T-helper 1 cell treated with Interleukin-12 subunit alpha and Interleukin-12 subunit beta and Interleukin-4 antibody, amounts not matched to agents 30 ng/mL and 1 ng/mL, for 36 hours (primary cell): ENCODE results near the gene RAP1A. TPM values are rescaled to one million over a fixed set of nuclear protein-coding genes. Genes with fewer than 3 reads are reported as not detected.

Experiments
- intact Hi-C: fragments of 100-400 bp; cut with micrococcal nuclease; formaldehyde crosslinking; loops from one replicate; pipeline ENCODE4 v1.15.1; 2024
- total RNA-seq: library from RNA; stranded (reverse); gene quantifications from 2 replicates; pipeline ENCODE4 v1.2.3, GENCODE V29; 2022

The RAP1A gene
- total RNA-seq, 1 donor from 2014 or later: 242 TPM

- intact Hi-C loops: loop anchor here (1.0 to 2.0 kb wide), 4 partner anchors 32 to 299 kb away; partner anchors contain the start of genes ATP5PB and WDR77
Measured at GRCh38 chr1:111747282-111747734, 127.7 kb downstream of the RAP1A start.

DNA sequence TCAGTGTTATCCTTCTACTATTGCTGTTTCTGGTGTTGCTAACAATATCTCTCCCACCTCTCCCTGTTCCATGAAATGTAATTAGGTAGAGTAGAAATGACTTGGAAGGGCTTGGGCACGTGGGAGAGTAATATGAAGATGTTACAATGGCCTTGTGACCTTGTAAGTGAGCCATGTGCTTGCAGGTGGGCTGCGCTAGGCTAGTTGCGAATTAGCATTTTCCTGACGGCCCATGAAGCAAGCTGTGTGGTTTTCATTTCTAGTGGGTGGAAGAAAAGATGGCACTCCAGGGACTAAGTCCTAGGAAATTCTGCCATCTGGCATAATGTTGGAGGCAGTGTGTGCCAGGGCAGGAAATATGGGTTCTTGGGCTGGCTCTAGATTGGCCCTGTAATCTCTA is 128.4 kb downstream of the RAP1A start:
- intact Hi-C loops: loop anchor here (1.0 to 2.0 kb wide), 4 partner anchors 33 to 299 kb away; partner anchors contain the start of genes ATP5PB and WDR77

- intact Hi-C loops: no loop called here
Measured at GRCh38 chr1:111749628-111750027, 130.0 kb downstream of the RAP1A start.

DNA sequence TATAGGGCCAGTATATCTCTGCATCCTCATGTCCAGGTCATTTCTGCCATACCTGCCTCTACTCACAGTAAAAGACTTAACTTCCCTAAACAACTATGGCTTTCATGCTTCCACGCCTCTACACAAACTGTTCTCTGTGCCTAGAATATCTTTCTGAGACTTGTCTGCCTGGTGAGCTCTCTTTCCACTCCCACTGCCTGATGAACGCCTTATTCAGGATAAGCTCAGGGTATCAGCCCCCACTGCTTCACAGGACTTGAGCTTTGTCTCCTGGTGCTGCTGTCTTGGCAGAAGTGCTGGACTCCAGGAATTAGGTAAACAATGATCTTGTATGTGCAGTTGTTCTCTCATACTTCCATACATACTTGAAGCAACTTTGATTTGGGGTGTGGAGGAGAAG is 131.3 kb downstream of the RAP1A start:
- intact Hi-C loops: no loop called here

DNA sequence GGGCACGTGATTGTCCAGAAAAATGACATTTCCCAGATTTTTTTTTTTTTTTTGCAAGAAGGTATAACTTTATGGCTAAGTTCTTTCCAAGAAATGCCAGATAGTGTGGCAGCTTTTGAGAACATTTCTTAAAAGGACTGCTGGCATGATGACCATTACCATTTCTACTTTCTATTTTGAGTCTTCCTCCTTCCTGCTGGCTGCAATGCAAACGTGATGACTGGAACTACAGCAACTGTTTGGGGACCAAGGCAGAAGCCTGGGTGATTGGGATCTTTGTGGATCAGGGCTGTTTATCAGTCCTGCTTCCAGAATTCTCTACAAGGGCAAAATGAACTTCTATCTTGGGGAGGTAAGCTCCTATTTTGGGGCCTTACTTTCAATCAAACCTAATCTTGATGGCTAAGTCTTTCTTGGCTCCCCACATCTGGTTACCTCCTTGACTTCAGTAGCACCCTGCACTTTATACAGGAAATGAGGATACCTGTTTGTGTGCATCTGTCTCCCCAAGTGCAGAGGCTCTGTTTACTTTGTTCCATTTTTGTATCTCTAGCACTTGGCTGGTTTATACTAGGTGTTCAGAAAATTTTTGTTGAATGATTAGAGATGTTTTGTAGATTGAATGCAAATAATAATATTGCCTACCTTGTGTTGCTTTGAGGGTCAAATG is 132.5 kb downstream of the RAP1A start:
- intact Hi-C loops: no loop called here

GRCh38 chr1:111754984-111755330 is 135.4 kb downstream of the RAP1A start:
- intact Hi-C loops: loop anchor here (1.0 to 5.0 kb wide), 14 partner anchors 16 to 1416 kb away; partner anchors contain the start of genes ATP5PB, CAPZA1, CEPT1 and DENND2D

GRCh38 chr1:111755331-111756123 is 135.9 kb downstream of the RAP1A start, which contains the start of gene DDX20:
DDX20 (plus strand) TSS chr1:111755901; CDS start chr1:111755925, 24 bp downstream.
- intact Hi-C loops: loop anchor here (1.0 to 5.0 kb wide), 14 partner anchors 16 to 1416 kb away; partner anchors contain the start of genes ATP5PB, CAPZA1, CEPT1 and DENND2D

DNA sequence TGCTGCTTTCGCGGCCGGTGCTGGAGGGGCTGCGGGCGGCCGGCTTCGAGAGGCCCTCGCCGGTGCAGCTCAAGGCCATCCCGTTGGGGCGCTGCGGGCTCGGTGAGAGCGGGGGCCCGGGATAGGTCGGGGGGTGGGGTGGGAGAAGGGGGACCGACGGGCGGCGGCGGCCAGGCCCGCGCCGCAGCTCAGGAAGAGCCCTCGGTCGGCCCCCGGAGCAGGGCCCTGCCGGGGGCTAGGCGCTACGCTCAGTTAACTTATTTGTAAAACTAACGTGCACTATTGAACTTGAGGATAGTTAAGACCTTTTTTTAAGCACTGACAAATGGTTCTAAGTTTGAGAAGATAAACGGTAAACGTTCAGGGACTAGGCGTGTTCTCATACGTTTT is 136.5 kb downstream of the RAP1A start:
- intact Hi-C loops: loop anchor here (5.0 kb wide), 2 partner anchors 861 to 874 kb away; partner anchors contain the start of genes CAPZA1 and ST7L

- intact Hi-C loops: loop anchor here (5.0 kb wide), 2 partner anchors 859 to 876 kb away; partner anchors contain the start of genes CAPZA1 and ST7L
Measured at GRCh38 chr1:111758373-111758772, 138.8 kb downstream of the RAP1A start.

DNA sequence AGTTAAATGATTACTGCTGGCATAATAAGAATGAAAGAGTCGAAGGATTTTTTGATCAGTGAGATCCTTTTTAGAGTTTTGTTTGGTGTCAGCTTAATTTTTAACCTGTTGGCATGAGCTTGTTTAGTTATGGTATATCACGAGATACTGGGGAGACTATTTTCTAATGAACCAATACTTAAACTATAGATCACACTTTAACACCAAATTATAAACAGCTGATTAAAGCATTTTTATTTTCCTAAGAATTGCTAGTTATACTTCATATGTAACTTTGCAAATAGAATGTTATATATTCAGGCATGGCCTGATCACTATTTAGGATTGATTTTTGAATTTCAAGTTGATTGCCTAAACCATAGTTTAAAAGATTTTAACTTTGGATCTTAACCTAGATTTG is 142.1 kb downstream of the RAP1A start:
- intact Hi-C loops: no loop called here

DNA sequence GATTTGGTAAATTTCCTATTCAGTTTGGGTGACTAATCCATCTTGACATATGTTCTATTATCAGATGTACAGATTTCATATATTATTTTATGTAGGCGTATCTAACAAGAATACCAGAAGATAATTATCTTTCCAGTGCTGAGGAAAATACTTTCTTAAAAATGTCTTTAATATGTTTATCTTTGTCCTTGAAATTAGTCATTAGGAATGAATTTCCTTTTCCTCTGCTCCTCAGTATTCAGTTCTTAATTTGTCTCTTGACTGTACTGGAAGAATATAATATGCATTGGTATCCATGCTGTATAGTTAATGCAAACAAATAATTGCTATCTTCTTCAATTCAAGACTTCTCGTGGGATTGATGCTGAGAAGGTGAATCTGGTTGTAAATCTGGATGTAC is 142.7 kb downstream of the RAP1A start:
- intact Hi-C loops: no loop called here

Other genes starting within 250 kb of the RAP1A start
- 0.47 and 0.54 TPM in 2 replicates for gene OVGP1, start 192.1 kb upstream of the RAP1A start, total RNA-seq
- gene WDR77, start 170.5 kb upstream of the RAP1A start, total RNA-seq: 35.4 and 40.2 TPM in 2 replicates
- gene ATP5PB, start 170.3 kb upstream of the RAP1A start, total RNA-seq: 260 and 275 TPM in 2 replicates
- 2.5 and 2.6 TPM in 2 replicates for gene C1orf162, start 145.8 kb upstream of the RAP1A start, total RNA-seq
- gene ADORA3, start 116.2 kb upstream of the RAP1A start, total RNA-seq: 0.37 TPM in 1 of 2 replicates, not detected in the other
- 0.42 TPM in 1 of 2 replicates, not detected in the other for gene TMIGD3, start 116.2 kb upstream of the RAP1A start, total RNA-seq
- gene INKA2, start 119.6 kb downstream of the RAP1A start, total RNA-seq: 1.3 and 2.5 TPM in 2 replicates
- gene DDX20, start 136.1 kb downstream of the RAP1A start, total RNA-seq: 15.3 and 17.5 TPM in 2 replicates